SK-N-SH treated with all-trans-retinoic acid at 6 μM for 48 hours (cell line): ENCODE results near the gene OLFM1.

ENCODE experiments used
- ATAC-seq: fragments of 200-7000 bp; cut with Tn5 transposase; 3 replicates; pipeline ENCODE4 v1.9.1; 2020; ENCODE audit warnings: mild to moderate bottlenecking, moderate library complexity
- ARNTL ChIP-seq: fragments of 450-650 bp; formaldehyde crosslinking; IDR thresholded peaks from 2 replicates; pipeline ENCODE4 v1.5.0; 2020; ENCODE audit warnings: low read depth, mild to moderate bottlenecking, moderate library complexity, borderline replicate concordance
- BACH2 ChIP-seq: fragments of 250-450 bp; sonication (Bioruptor Pico); IDR thresholded peaks from 2 replicates; pipeline ENCODE4 v1.9.0; 2021; ENCODE audit warnings: mild to moderate bottlenecking, borderline replicate concordance
- CSDC2 ChIP-seq: fragments of 250-450 bp; sonication (Bioruptor Pico); IDR thresholded peaks from 2 replicates; pipeline ENCODE4 v1.5.0; 2020; ENCODE audit warnings: mild to moderate bottlenecking, moderate library complexity
- ESRRG ChIP-seq: fragments of 250-450 bp; sonication (Bioruptor Pico); IDR thresholded peaks from 2 replicates; pipeline ENCODE4 v1.6.1; 2021; ENCODE audit warnings: mild to moderate bottlenecking
- GLIS3 ChIP-seq: fragments of 250-450 bp; sonication (Bioruptor Pico); IDR thresholded peaks from 2 replicates; pipeline ENCODE4 v1.5.0; 2020; ENCODE audit warnings: mild to moderate bottlenecking, moderate library complexity
- RARB ChIP-seq: fragments of 250-450 bp; sonication (Bioruptor Pico); IDR thresholded peaks from 2 replicates; pipeline ENCODE4 v1.8.0; 2021; ENCODE audit warnings: mild to moderate bottlenecking, moderate library complexity
- SNAI2 ChIP-seq: fragments of 250-450 bp; sonication (Bioruptor Pico); IDR thresholded peaks from 2 replicates; pipeline ENCODE4 v1.5.0; 2020; ENCODE audit warnings: mild to moderate bottlenecking, moderate library complexity
- TCF4 ChIP-seq: fragments of 250-450 bp; sonication (Bioruptor Pico); IDR thresholded peaks from 2 replicates; pipeline ENCODE4 v1.8.0; 2021; ENCODE audit warnings: mild to moderate bottlenecking, moderate library complexity, borderline replicate concordance
- TOX ChIP-seq: fragments of 250-450 bp; sonication (Bioruptor Pico); IDR thresholded peaks from 2 replicates; pipeline ENCODE4 v1.8.0; 2021; ENCODE audit warnings: mild to moderate bottlenecking, moderate library complexity, borderline replicate concordance
- ZC3H10 ChIP-seq: fragments of 250-450 bp; sonication (Bioruptor Pico); IDR thresholded peaks from 2 replicates; pipeline ENCODE4 v1.5.1; 2021; ENCODE audit warnings: mild to moderate bottlenecking, moderate library complexity
- ZFP3 ChIP-seq: fragments of 250-450 bp; sonication (Bioruptor Pico); IDR thresholded peaks from 2 replicates; pipeline ENCODE4 v1.5.0; 2020; ENCODE audit warnings: mild to moderate bottlenecking, moderate library complexity
- ZNF565 ChIP-seq: fragments of 450-650 bp; formaldehyde crosslinking; conservative IDR thresholded peaks from 2 replicates; pipeline ENCODE4 v1.5.0; 2020; ENCODE audit warnings: low read depth, mild to moderate bottlenecking, moderate library complexity
- ZNF70 ChIP-seq: fragments of 450-650 bp; formaldehyde crosslinking; IDR thresholded peaks from 2 replicates; pipeline ENCODE4 v1.5.0; 2020; ENCODE audit warnings: mild to moderate bottlenecking, moderate library complexity
- ZNF8 ChIP-seq: fragments of 450-650 bp; formaldehyde crosslinking; IDR thresholded peaks from 2 replicates; pipeline ENCODE4 v1.5.0; 2020; ENCODE audit warnings: mild to moderate bottlenecking, moderate library complexity
- TF ChIP-seq, protein P1 (sequence below): fragments of 250-450 bp; sonication (Bioruptor Pico); IDR thresholded peaks from 2 replicates; pipeline ENCODE4 v1.8.0; 2020; ENCODE audit warnings: mild to moderate bottlenecking, moderate library complexity, borderline replicate concordance
- TF ChIP-seq, protein P2 (sequence below): fragments of 250-450 bp; sonication (Bioruptor Pico); IDR thresholded peaks from 2 replicates; pipeline ENCODE4 v1.5.1; 2020; ENCODE audit warnings: low read depth, mild to moderate bottlenecking, moderate library complexity
- TF ChIP-seq, protein P3 (sequence below): fragments of 250-450 bp; sonication (Bioruptor Pico); IDR thresholded peaks from 2 replicates; pipeline ENCODE4 v1.8.0; 2021; ENCODE audit warnings: low read depth, mild to moderate bottlenecking, moderate library complexity, borderline replicate concordance
- TF ChIP-seq, protein P4 (sequence below): fragments of 250-450 bp; sonication (Bioruptor Pico); IDR thresholded peaks from 2 replicates; pipeline ENCODE4 v1.5.0; 2020; ENCODE audit warnings: mild to moderate bottlenecking, moderate library complexity

Gene OLFM1

GRCh38 chr9:135086597-135087488, 625 bp upstream of the OLFM1 start:
- TF ChIP-seq ZNF70 (CRISPR knock-in tag) (no peak), ZNF8 (CRISPR knock-in tag) (no peak), ZC3H10 (CRISPR knock-in tag) (no peak), ZFP3 (no peak), BACH2 (CRISPR knock-in tag) (no peak), ARNTL (no peak), ZNF565 (CRISPR knock-in tag) (no peak), SNAI2 (CRISPR knock-in tag) (no peak), GLIS3 (no peak)
- TF ChIP-seq, protein P1, sequence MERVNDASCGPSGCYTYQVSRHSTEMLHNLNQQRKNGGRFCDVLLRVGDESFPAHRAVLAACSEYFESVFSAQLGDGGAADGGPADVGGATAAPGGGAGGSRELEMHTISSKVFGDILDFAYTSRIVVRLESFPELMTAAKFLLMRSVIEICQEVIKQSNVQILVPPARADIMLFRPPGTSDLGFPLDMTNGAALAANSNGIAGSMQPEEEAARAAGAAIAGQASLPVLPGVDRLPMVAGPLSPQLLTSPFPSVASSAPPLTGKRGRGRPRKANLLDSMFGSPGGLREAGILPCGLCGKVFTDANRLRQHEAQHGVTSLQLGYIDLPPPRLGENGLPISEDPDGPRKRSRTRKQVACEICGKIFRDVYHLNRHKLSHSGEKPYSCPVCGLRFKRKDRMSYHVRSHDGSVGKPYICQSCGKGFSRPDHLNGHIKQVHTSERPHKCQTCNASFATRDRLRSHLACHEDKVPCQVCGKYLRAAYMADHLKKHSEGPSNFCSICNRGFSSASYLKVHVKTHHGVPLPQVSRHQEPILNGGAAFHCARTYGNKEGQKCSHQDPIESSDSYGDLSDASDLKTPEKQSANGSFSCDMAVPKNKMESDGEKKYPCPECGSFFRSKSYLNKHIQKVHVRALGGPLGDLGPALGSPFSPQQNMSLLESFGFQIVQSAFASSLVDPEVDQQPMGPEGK (CRISPR knock-in tag), result no peak
- no peak; the same call in 2 of the 3 replicates for ATAC-seq

DNA sequence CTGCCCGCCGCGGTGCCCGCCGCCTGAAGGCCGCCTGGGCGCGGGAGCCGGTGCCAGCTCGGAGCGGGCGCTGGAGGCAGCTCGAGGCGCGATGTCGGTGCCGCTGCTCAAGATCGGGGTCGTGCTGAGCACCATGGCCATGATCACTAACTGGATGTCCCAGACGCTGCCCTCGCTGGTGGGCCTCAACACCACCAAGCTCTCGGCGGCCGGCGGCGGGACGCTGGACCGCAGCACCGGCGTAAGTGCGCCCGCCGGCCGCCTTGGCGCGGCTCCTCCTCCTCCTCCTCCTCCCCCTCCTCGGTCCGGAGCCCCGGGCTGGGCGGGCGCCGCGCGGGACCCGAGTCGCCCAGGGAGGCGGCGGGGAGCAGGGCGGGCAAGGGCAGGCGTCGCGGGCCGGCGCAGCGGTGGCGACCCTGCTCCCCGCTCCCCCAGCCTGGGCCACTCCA, 455 bp downstream of the OLFM1 start:
- TF ChIP-seq, protein P2, sequence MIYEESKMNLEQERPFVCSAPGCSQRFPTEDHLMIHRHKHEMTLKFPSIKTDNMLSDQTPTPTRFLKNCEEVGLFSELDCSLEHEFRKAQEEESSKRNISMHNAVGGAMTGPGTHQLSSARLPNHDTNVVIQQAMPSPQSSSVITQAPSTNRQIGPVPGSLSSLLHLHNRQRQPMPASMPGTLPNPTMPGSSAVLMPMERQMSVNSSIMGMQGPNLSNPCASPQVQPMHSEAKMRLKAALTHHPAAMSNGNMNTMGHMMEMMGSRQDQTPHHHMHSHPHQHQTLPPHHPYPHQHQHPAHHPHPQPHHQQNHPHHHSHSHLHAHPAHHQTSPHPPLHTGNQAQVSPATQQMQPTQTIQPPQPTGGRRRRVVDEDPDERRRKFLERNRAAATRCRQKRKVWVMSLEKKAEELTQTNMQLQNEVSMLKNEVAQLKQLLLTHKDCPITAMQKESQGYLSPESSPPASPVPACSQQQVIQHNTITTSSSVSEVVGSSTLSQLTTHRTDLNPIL (CRISPR knock-in tag), result no peak
- TF ChIP-seq CSDC2 (CRISPR knock-in tag) (no peak), RARB (no peak), ZNF565 (CRISPR knock-in tag) (no peak), ZNF8 (CRISPR knock-in tag) (no peak), ZNF70 (CRISPR knock-in tag) (no peak), SNAI2 (CRISPR knock-in tag) (no peak), ESRRG (no peak)
- TF ChIP-seq, protein P3, sequence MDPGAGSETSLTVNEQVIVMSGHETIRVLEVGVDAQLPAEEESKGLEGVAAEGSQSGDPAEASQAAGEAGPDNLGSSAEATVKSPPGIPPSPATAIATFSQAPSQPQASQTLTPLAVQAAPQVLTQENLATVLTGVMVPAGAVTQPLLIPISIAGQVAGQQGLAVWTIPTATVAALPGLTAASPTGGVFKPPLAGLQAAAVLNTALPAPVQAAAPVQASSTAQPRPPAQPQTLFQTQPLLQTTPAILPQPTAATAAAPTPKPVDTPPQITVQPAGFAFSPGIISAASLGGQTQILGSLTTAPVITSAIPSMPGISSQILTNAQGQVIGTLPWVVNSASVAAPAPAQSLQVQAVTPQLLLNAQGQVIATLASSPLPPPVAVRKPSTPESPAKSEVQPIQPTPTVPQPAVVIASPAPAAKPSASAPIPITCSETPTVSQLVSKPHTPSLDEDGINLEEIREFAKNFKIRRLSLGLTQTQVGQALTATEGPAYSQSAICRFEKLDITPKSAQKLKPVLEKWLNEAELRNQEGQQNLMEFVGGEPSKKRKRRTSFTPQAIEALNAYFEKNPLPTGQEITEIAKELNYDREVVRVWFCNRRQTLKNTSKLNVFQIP (CRISPR knock-in tag), result no peak
- ATAC-seq, result no peak

- no peak for ATAC-seq
- TF ChIP-seq ZC3H10 (CRISPR knock-in tag) (no peak), TCF4 (CRISPR knock-in tag) (no peak), ZFP3 (no peak), BACH2 (CRISPR knock-in tag) (no peak), ZNF8 (CRISPR knock-in tag) (no peak), ZNF70 (CRISPR knock-in tag) (no peak), ESRRG (no peak), ZNF565 (CRISPR knock-in tag) (no peak), GLIS3 (no peak), SNAI2 (CRISPR knock-in tag) (no peak), TOX (no peak)
- TF ChIP-seq, protein P4, sequence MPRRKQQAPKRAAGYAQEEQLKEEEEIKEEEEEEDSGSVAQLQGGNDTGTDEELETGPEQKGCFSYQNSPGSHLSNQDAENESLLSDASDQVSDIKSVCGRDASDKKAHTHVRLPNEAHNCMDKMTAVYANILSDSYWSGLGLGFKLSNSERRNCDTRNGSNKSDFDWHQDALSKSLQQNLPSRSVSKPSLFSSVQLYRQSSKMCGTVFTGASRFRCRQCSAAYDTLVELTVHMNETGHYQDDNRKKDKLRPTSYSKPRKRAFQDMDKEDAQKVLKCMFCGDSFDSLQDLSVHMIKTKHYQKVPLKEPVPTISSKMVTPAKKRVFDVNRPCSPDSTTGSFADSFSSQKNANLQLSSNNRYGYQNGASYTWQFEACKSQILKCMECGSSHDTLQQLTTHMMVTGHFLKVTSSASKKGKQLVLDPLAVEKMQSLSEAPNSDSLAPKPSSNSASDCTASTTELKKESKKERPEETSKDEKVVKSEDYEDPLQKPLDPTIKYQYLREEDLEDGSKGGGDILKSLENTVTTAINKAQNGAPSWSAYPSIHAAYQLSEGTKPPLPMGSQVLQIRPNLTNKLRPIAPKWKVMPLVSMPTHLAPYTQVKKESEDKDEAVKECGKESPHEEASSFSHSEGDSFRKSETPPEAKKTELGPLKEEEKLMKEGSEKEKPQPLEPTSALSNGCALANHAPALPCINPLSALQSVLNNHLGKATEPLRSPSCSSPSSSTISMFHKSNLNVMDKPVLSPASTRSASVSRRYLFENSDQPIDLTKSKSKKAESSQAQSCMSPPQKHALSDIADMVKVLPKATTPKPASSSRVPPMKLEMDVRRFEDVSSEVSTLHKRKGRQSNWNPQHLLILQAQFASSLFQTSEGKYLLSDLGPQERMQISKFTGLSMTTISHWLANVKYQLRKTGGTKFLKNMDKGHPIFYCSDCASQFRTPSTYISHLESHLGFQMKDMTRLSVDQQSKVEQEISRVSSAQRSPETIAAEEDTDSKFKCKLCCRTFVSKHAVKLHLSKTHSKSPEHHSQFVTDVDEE (CRISPR knock-in tag), result no peak
- TF ChIP-seq, all 23 proteins: peak for 0
These were observed 995 bp downstream of the OLFM1 start for GRCh38 chr9:135088348-135088978.
